Measurements from ENCODE around the gene CFAP54.
"Not testable (repeated sequence)": the region's sequence is repeated elsewhere in the genome, so short reads cannot be mapped to it uniquely, and the experiment has no call there.

Gene CFAP54

GRCh38 chr12:96478011-96478410 is 11.4 kb upstream of the CFAP54 start:
- no peak for DNase-seq

- DNase-seq: no peak
Measured at GRCh38 chr12:96482086-96482485, 7.3 kb upstream of the CFAP54 start.

- DNase-seq: no peak
Measured at GRCh38 chr12:96483116-96483515, 6.3 kb upstream of the CFAP54 start.

GRCh38 chr12:96486751-96487613 is 2.4 kb upstream of the CFAP54 start:
- DNase-seq: no peak

- no peak for DNase-seq
Measured at GRCh38 chr12:96487634-96488033, 1.7 kb upstream of the CFAP54 start.

GRCh38 chr12:96493106-96493505 is 3.7 kb downstream of the CFAP54 start:
- no peak for DNase-seq

- not testable (repeated sequence) for DNase-seq
Measured at GRCh38 chr12:96494154-96494553, 4.8 kb downstream of the CFAP54 start.

GRCh38 chr12:96495155-96495554 is 5.8 kb downstream of the CFAP54 start:
- no peak for DNase-seq

- DNase-seq: no peak
Measured at GRCh38 chr12:96495841-96496545, 6.6 kb downstream of the CFAP54 start.

- no peak for DNase-seq
Measured at GRCh38 chr12:96496944-96497343, 7.6 kb downstream of the CFAP54 start.

- DNase-seq: no peak
Measured at GRCh38 chr12:96497855-96498254, 8.5 kb downstream of the CFAP54 start.

GRCh38 chr12:96500693-96501092 is 11.3 kb downstream of the CFAP54 start:
- no peak for DNase-seq

- no peak for DNase-seq
Measured at GRCh38 chr12:96501133-96501761, 11.9 kb downstream of the CFAP54 start.

GRCh38 chr12:96501908-96502307 is 12.5 kb downstream of the CFAP54 start:
- no peak for DNase-seq

- no peak for DNase-seq
Measured at GRCh38 chr12:96502477-96502876, 13.1 kb downstream of the CFAP54 start.

- DNase-seq: no peak
Measured at GRCh38 chr12:96502949-96503532, 13.7 kb downstream of the CFAP54 start.

- DNase-seq: no peak
Measured at GRCh38 chr12:96503976-96504375, 14.6 kb downstream of the CFAP54 start.

GRCh38 chr12:96506776-96507175 is 17.4 kb downstream of the CFAP54 start:
- DNase-seq: no peak

GRCh38 chr12:96510306-96510764 is 21.0 kb downstream of the CFAP54 start:
- no peak for DNase-seq

- DNase-seq: no peak
Measured at GRCh38 chr12:96513166-96513565, 23.8 kb downstream of the CFAP54 start.

- no peak for DNase-seq
Measured at GRCh38 chr12:96513681-96514080, 24.3 kb downstream of the CFAP54 start.

- DNase-seq: no peak
Measured at GRCh38 chr12:96514328-96514727, 25.0 kb downstream of the CFAP54 start.

Data from NCI-H2107 (cell line).